Measurements from ENCODE around the gene AFAP1L1. TPM values are rescaled to one million over a fixed set of nuclear protein-coding genes. Genes with fewer than 3 reads are reported as not detected.

AFAP1L1 gene
- total RNA-seq (2014; rRNA removed; shearing (Covaris generic)), result 0.36 and 1.4 TPM in 2 replicates

DNA sequence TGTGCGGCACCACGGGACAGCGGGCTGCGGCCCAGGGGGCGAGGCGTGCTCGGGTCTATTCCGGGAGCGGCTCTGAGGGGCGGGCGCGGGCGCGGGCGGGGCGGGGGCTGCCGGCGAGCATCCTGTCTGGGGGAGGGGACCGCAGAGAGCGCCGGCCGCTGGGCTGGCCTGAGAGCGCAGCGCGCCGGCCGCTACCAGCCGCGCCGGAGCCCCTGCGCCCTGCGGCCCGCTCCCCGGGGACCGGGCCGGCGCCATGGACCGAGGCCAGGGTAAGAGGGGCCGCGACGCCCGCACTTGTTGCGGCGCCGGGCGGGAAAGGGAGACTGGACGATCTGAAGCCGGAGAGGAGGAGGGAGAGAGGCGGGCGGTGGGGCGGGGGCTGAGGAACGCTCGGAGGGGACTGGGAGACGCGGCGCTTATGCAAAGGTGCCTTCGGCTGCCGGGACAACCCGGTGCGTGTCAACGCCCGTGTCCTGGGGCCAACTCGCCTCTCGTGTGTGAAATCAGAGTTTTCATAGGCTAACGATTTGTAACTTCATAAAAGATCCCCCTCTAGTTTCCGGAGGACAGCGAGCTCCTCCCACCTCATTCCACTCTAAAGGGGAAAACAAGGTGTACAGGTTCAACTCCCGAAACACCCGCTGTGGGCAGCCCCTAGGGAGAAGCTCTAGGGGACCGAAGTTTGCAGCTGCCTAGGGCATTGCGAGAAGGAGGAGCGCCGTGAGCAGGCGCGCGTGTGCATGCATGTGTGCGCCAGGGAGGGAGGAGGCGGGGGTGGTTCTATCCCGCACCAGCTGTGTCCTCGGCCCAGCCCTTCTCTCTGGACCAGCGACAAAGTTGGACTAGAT lies at the start of gene AFAP1L1:
Gene AFAP1L1 (plus strand): TSS at position 144 of the 848 bp plus-strand sequence. CDS start 110 bp downstream, at position 254.
- DNase-seq (ENCODE audit: low spot score), result peak; percentile 16

DNA sequence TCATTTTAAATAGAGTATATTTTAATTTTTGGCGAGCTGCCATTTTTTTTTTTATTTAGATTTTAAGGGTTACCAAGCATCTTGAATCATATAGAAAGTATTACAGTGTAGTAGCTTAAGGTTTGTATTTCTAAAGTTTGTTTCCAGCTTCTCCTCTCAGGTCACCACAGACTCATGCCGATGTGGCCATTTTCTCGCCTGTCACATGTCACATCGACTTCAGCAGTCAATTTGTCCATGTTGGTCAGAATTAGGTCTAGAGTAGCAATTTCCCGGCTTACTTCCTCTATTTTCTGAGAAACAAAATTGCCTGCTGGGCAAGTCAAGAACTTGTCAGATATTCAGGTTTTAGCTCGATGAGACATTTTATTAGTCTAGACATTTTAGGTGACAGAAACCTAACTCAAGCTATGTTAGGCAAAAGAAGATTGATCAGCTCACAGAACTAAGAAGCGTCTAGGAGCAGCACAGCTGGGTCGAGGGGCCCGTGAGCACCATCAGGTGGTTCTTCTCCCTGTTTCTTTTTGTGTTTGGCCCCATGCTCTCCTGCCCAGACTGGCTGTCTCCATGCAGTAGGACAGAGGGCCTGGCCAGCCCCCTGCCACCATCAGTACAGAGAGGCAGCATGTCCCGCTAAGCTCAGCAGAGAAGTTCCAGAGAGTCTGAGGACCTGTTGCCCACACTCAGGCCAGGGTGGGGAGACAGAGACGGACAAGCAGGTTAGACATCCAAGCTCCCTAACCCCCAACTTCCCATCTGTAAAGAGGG lies 48.4 kb upstream of the AFAP1L1 start:
- DNase-seq (ENCODE audit: low spot score), result no peak

DNA sequence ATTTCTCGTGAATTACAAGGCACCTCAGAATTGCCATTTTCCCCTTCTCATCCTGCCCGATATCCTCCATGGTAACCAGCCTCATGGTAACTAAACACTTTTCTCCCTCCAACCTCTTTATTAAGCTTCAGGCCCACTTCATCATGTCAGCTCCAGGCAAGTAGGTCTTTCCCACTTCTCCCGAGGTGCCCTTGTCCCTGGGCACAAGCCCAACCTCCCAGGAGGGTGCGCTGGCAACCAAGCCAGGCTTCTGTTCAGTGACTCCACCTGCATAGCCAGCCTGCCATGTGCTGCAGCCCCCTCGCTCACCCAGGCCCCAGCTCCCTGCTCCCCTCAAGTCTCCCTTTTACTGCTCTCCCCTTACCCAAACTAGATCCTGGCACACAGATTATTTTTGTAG lies 47.4 kb upstream of the AFAP1L1 start:
- DNase-seq (ENCODE audit: low spot score), result no peak

DNA sequence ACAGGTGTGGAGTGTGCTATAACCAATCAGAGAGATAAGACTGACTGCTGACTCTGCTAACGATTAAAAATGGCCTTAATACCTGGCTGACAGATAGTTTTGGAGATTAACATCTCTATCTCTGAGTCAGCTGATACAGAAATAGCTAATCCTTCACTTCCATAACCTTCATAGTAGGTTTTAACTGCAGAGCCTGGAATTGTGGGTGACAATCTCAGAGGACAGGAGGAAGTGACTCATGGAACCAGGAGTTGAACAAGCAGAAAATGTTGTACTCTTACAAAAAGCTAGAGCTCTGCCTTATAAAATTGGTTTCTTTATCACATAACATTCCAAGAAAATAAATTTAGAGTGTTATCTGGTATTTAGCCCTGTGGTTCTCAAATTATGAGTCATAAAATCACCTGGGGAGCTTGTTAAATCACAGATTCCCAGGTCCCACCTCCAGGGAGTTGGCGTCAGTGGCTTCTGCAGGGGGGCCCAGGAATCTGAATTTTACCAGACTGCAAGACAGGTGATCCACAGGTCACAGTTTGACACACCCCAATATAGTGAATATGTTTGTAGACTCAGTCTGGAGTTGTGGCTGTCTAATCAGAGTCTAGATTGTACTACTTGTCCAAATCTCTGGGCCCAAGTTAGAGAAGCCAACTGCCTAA lies 44.4 kb upstream of the AFAP1L1 start:
- peak; percentile 99 for DNase-seq (ENCODE audit: low spot score)

DNA sequence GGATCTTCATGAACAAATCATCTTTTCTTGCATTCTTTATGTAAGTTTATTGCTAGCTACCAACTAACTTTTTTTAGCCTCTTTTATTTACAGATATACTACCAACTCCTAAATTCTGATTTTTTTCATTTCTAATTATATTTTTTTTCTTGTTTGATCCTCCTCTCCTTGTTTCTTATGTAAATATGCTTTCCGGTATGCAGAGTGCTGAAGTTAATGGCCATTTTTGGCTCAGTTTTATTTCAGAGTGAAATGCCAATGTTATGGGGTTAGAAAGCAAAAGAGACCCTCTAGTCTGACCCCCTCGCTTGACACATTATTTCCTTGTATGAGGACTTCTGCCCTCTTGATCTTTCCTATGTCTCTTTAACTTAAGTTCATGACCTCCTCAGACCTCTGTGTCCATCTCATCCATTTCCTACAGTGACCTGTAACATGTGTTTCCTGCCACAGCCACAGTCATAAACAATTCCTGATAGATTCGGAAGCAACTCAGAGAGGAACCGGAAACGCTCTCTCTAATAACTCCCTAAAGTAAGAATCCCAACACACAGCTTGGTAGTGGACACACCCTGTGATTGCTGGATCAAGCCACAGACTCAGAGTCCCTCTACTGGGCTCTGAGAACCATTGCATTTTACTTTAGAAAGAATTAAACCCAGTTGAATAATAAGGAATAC lies 42.9 kb upstream of the AFAP1L1 start:
- DNase-seq (ENCODE audit: low spot score), result peak; percentile 97

DNA sequence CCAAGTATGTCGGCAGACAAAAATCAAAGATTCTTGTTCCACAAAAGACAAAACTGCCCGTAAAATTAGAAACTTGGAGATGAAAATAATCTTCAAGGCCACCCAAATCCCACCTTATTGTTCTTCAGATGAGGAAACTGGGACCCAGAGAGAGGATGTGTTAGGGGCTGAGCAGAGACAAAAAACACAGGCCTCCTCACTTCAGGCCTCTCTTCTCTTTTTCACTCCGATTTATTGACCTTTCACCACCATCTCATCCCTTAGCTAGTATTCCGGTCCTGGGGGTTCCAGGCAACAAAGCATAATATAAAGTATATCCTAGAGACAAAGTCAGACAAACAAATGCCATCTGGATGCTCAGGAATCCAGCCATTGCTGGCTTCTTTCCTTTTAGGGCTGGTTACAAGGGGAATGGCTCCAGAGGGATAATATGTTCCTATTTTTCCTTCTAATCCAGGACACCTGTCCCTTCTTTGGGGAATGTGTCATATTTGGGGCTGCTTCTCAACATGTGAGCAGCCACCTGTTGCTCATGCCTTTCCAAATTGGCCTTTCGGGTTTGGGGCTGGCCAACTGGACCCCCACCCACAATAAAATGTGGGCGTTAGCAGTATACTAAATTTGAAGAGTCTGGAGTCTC lies 42.2 kb upstream of the AFAP1L1 start:
- DNase-seq (ENCODE audit: low spot score), result no peak

DNA sequence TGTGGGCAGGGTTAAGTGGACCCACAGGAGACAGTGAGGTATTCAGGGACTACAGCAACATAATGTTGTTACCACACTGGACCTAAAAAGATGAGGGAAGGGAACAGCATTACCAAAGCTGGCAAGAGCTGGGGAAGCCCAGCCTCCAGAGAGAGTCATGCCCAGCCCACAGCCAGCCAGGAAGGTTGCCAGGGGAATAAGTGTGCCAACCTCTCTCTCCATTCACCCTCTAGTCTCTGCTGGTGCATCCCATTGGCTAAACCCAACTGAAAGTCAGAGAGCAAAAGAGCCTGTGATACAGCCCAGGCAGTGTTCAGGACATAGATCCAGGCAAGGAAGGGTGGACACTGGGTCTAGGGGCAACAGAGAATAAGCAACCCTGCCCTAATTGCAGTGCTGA lies 35.8 kb upstream of the AFAP1L1 start:
- DNase-seq (ENCODE audit: low spot score), result no peak

DNA sequence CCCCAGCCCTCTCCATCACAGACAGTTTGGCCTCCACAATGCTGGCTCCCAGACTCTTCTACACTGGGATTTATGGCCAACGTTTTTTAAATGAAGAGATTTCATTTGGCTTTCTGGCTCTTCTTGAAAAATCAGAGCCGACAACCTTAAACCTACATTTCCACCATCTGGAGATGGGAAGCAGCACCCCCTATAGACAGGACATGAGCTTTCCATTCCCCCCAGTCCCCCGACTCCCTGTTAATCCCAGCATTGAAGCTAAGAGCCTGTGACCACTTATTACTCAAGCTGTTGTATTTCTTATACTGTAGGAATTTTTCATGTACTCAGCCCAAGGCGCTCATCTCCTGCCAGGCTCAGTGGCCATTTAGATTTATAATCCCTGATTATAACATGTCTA lies 34.0 kb upstream of the AFAP1L1 start:
- DNase-seq (ENCODE audit: low spot score), result no peak

DNA sequence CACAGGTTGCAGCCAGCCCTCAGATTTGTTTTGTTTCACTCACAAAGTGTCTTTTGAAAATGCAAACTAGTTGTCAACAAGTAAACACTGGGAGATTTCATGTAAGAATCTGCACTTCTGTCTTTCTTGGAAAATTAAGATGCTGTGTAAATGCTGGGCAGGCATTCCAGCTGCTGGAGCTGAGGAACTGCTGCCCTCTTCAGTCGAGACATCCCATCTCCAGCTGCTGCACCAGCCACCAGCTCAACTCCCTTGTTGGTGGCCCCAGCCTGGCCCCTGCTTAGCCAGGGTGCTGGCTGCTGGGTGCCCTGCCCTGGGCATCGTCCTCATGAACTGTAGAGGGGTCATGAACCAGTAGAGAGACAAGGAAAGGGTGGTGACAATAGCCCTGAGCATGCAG lies 33.1 kb upstream of the AFAP1L1 start:
- DNase-seq (ENCODE audit: low spot score), result no peak

DNA sequence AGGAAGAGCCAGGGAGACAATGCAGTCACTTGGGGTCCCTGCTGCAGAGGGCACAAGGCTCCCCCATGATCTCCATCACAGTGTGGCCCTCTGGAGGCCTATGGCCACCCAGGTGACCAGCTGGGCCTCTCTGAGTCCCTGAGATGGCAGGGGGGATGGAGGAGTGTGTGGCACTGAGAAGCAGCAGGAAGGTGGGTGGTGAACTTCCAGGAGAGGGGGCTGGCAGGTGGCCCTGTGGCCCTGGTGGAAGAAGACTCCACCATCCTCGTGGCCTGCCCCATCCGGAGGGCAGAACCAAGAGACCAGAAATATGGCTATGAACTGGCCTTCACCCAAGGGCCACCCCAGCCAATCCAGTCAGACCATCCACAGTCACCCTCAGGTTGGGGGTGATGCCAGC lies 31.7 kb upstream of the AFAP1L1 start:
- no peak for DNase-seq (ENCODE audit: low spot score)

DNA sequence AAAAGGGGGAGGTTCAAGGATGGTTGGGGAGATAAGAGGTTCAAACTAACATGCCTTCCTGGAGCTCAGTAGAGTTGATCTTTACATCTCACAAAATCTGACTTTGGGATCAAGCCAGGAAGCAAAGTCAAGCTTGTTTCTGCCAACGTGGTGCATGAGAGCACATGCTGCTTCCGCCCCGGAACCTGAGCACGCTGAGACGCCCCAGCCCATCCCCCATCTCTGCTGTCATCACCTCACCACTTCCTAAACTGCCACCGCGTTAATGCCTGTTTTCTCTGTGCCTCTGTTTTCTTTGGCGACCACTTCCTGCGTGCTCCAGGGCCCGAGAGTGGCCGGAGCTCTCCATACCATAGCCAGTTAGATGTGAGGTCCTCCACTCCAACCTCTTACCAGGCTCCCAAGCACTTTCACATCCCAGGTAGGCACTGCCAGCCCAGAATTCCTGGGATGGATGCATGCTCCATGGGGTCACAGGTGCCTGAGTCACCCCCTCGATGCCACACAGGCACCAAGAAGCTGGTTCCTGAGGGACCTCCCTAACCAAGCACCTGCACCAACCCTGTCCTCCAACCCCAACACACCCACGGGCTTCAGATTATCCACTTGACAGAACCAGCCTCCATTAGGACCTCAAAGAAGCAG lies 31.2 kb upstream of the AFAP1L1 start:
- no peak for DNase-seq (ENCODE audit: low spot score)

DNA sequence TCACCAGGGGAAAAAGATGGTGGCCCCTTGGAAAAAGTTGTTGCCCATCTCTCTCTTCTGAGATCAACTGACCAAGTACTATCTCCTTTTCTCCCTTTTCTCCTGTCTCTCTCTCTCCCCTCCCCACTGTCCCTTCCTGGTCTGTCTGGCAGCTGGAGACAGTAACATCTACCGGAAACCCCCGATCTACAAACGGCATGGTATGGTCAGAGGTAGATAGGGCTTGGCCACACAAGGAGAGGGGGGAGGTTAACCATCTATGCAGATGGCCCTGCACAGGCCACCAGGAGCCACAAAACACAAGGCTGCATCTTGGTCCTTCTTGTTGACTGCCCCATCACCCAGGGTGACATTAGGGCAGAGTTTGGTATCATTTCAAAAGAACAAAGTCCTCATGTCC lies 29.3 kb upstream of the AFAP1L1 start:
- DNase-seq (ENCODE audit: low spot score), result no peak

DNA sequence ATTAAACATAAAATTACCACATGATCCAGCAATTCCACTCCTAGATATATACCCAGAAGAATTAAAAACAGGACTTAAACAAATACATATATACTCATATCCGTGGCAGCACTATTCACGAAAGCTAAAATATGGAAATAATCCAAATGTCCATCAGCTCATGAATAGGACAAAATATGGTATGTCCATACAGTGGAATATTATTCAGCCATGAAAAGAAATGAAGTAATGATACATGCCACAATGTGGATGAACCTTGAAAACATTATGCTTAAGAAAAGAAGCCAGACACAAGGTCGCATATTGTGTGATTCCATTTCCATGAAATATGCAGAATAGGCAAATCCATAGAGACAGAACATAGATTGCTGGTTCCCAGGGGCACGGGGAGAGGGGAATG lies 24.8 kb upstream of the AFAP1L1 start:
- no peak for DNase-seq (ENCODE audit: low spot score)

DNA sequence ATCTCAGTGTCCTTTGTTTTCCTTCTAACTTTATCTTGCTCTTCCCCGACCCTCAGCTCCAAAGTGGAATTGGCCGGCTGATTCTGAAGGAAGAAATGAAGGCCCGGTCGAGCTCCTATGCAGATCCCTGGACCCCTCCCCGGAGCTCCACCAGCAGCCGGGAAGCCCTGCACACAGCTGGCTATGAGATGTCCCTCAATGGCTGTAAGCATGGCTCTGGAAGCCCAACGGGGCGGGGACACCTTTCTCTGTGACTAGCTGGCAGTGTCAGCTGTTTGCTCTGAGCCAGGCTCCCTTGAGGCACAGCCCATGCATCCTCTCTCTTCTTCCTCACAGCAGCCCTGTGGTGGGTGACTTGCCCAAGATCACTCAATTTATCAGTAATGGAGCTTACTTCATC lies 23.9 kb upstream of the AFAP1L1 start:
- DNase-seq (ENCODE audit: low spot score), result no peak

DNA sequence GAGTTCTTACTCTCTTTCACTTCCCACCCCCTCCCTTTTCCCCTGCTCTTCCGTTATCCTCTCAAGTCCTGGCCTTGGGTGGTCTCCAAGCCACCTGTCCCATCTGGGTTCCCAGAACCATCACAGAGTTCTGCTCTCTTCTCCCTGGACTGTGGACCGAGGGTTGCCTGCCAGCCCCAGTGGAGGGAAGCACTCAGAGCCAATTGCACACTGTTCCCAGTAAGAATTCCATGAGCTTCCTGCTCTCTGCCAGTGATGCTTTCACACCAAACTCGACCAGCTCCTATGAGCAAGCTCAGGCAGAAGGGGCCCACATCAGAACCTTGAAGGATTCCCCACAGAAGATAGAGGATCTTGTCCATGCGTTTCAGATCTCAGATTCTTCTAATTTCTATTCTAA lies 20.1 kb upstream of the AFAP1L1 start:
- no peak for DNase-seq (ENCODE audit: low spot score)

DNA sequence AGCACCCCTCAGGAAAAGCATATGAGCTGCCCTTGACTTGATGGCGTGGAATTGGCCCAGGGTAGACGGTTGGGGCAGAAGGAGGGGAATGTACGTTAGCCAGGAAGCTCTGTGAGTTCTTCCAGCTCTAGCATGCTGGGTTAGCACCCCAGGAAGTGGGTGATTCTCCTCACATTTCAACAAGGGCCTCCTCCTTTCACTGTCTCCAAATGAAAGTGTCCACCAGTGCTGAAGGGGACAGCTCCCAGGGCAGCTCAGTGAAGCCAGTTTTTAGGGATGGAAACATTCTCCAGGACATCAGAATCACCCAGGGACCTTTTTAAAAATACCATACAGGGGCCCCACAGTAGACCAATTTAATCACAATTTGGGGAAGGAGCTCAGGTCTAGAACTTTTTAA lies 17.2 kb upstream of the AFAP1L1 start:
- peak; percentile 38 for DNase-seq (ENCODE audit: low spot score)

DNA sequence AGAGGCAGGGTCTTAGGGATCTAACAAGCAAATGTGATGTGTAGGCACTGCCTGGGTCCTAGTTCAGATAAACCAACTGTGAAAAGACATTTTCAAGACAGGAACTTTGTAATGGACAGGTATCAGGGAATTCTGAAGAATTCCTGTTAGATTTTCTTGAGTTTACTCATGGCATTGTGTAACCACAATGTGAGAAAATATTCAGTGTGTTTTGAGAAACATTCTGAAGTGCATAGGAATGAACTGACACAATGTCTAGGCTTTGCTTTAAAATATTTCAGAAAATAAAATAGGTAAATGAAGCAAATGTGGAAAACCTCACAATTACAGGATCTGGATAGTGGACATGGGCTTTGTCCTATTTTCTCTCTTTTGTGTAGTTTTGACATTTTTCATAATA lies 15.2 kb upstream of the AFAP1L1 start:
- DNase-seq (ENCODE audit: low spot score), result no peak

DNA sequence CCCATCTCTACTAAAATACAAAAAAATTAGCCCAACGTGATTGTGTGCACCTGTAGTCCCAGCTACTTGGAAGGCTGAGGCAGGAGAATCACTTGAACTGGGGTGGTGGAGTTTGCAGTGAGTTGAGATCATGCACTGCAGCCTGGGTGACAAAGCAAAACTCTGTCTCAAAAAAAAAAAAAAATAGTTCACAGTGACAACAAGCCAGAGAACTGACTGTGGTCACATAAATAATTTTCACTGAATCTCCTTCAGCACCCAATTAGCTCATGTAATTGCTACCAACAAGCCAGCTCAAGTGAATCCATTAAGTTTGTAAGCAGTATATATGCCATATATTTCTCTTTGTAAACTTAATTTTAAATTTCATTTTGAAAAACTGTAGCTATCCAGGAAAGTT lies 14.5 kb upstream of the AFAP1L1 start:
- DNase-seq (ENCODE audit: low spot score), result no peak

DNA sequence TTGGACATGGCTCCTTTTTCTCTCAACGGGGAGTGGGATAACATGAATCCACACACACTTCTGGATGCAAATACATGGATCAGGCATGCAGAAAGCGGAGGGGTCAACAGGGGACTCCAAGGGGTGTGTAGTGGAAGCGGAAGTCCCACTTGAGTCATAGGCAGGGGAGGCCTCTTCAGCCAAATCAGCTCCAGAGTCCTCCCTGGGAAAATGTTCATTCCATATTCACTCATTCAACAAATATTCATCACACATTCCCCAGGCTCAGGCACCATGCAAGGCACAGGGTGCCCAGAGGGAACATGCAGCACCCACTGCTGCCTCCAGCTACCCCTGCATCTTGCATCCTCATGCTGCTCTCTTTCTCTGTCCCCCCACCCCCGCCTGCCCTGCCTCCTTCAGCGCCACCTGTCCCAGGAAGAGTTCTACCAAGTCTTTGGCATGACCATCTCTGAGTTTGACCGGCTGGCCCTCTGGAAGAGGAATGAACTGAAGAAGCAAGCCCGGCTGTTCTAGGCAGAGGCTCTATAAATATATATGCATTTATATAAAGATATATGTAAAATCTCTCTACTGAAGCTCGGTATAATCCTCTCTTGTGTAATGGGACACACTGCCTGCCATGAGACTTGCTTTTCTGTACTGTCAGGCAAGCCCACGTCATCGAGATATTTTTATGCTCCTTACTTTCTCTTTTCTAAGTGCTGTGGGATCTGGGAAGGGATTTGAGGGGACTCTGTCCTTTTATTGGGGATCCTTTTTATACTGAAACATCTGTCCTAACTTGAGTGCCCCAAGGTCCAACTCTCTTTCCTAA lies 13.6 kb upstream of the AFAP1L1 start:
- DNase-seq (ENCODE audit: low spot score), result no peak

DNA sequence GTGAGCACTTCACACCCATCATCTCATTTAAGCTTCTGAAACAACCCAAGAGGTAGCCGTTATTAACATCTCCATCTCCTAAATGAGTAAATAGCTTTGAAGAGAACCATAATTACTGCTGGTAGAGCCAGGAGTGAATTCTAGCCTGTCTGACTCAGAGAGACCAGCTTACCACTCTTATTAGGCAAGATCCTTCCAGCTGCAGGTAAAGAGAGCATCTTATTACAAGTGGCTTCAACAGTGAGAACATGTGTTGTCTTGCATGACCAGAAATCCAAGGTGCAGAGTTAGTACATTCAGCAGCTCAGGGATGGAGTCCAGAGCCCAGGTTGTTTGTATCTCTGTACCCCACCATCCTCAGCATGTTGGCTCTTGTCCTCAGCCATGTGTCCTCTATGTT lies 10.9 kb upstream of the AFAP1L1 start:
- no peak for DNase-seq (ENCODE audit: low spot score)

Measured in A172 (cell line).